ENCODE measurements around the gene TBX1. TPM values are rescaled to one million over a fixed set of nuclear protein-coding genes. Genes with fewer than 3 reads are reported as not detected.

Gene TBX1
- total RNA-seq, 1 donor from 2014 or later, result not detected

DNA sequence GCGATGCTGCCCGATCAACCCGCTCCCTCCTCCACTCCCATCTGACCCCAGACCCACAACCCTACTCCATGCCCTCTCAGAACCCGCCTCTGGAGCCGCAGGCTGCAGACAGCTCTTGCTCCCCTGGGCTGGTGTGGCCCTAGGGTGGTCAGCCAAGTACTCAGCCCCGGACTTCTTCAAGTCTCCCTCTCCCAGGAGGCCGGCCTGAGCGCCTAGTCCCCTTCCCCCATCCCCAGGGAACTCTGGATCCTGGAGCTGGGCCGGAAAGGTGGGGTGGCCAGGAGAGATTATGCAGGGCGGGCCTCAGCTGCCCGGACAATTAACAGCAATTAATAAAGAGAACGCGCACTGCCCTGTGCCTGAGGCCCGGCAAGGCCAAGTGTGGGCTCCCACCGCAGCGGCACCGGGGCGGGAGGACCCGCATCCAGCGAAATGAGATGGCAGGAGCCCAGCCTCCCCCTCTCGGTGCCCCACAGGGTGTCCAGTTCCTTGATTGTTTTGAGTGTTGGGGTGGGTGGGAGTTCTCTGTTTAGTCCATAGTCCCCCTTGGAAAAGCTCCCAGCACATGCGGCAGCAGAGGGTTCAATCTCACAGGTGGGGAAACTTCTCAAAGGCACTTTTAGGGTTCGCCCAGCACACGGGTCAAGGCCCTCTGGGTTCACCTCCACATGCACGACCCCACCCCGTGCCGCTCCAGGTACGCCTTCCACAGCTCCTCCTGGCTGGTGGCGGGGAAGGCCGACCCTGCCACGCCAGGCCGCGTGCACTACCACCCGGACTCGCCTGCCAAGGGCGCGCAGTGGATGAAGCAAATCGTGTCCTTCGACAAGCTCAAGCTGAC, 3.1 kb downstream of the TBX1 start:
- DNase-seq, result no peak
- H3K4me1 Mint-ChIP-seq, result peaks cover 28% of the 10 kb centered on the region
- intact Hi-C loops (cut with micrococcal nuclease), result no loop called here
- CTCF ChIA-PET, result no interaction called here
- H3K9me3 Mint-ChIP-seq, result no peaks in the 10 kb centered on the region
- H3K27ac Mint-ChIP-seq, result no peak overlapping the region
- H3K36me3 Mint-ChIP-seq (ENCODE audit: low read depth), result no peaks in the 10 kb centered on the region
- no peak overlapping the region for H3K4me3 Mint-ChIP-seq
- H3K27me3 Mint-ChIP-seq, result peaks cover 49% of the 10 kb centered on the region
- TF ChIP-seq, protein P1, sequence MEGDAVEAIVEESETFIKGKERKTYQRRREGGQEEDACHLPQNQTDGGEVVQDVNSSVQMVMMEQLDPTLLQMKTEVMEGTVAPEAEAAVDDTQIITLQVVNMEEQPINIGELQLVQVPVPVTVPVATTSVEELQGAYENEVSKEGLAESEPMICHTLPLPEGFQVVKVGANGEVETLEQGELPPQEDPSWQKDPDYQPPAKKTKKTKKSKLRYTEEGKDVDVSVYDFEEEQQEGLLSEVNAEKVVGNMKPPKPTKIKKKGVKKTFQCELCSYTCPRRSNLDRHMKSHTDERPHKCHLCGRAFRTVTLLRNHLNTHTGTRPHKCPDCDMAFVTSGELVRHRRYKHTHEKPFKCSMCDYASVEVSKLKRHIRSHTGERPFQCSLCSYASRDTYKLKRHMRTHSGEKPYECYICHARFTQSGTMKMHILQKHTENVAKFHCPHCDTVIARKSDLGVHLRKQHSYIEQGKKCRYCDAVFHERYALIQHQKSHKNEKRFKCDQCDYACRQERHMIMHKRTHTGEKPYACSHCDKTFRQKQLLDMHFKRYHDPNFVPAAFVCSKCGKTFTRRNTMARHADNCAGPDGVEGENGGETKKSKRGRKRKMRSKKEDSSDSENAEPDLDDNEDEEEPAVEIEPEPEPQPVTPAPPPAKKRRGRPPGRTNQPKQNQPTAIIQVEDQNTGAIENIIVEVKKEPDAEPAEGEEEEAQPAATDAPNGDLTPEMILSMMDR (IDR thresholded peaks at IDR 0.05), result no peak
- no peak for ATAC-seq (ENCODE audit: low read depth)
- POLR2A ChIA-PET, result no interaction called here

DNA sequence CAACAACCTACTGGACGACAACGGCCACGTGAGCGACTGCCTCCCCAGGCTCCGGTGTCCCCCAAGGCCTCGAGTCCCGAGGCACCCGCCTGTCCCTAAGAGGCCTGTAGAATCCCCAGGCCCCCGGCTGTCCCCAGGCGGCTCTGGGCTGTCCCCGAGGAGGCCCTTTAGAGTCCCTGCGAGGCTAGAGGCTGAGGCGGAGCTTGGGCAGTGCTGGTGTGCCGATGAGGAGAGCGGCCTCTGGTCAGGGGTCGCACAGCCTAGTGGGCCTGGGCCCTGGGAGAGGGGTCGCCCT, 3.7 kb downstream of the TBX1 start:
- TF ChIP-seq, protein P1 (IDR thresholded peaks at IDR 0.05), result no peak
- H3K4me1 Mint-ChIP-seq, result peaks cover 30% of the 10 kb centered on the region
- CTCF ChIA-PET, result interaction anchor here (0.9 kb wide), 1 partner anchor 146 kb away, joined by 4 read pairs; no protein-coding TSS in a partner anchor
- POLR2A ChIA-PET, result no interaction called here
- H3K27ac Mint-ChIP-seq, result no peak overlapping the region
- intact Hi-C loops (cut with micrococcal nuclease), result no loop called here
- no peak overlapping the region for H3K4me3 Mint-ChIP-seq
- DNase-seq (no peak), ATAC-seq (ENCODE audit: low read depth) (no peak)
- H3K9me3 Mint-ChIP-seq, result no peaks in the 10 kb centered on the region
- H3K27me3 Mint-ChIP-seq, result peaks cover 51% of the 10 kb centered on the region
- H3K36me3 Mint-ChIP-seq (ENCODE audit: low read depth), result no peaks in the 10 kb centered on the region

DNA sequence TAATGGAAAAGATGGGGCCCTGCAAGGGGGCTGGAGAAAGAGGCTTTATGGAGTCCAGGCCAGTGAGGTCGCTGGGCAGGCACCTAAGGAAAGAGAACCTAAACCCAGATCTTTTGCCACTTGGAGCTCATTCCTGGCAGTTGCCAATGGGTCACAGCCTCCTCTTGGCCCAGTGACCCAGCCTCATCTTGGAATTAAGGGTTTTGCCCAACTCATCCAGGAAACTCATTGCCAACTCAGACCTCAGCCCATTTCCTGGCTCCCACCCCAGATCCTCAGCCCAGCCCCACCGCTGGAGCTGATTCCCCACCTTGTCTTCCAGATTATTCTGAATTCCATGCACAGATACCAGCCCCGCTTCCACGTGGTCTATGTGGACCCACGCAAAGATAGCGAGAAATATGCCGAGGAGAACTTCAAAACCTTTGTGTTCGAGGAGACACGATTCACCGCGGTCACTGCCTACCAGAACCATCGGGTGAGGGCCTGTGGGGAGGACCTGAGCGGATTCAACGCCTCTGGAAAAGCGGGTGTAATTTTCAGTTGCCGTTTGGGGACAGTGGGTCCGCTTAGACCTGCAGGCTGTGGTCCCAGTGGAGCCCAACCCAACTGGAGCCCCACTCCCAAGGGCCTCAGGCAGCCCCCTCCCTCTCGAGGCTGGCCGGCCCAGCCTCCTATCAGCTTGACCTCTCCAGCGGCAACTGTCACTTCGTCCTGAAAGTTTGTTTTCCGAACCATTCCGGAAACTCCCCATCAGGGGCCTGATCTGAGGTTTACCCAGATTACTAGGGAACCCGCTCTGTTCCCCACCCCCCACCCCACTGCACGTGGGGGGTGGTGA, 4.3 kb downstream of the TBX1 start:
- Mint-ChIP-seq H3K36me3 (ENCODE audit: low read depth) (no peaks in the 10 kb centered on the region), H3K4me1 (peaks cover 25% of the 10 kb centered on the region), H3K27me3 (peaks cover 52% of the 10 kb centered on the region), H3K9me3 (no peaks in the 10 kb centered on the region), H3K4me3 (no peak overlapping the region), H3K27ac (no peak overlapping the region)
- DNase-seq (no peak), ATAC-seq (ENCODE audit: low read depth) (no peak)
- intact Hi-C loops (cut with micrococcal nuclease), result no loop called here
- TF ChIP-seq, protein P1 (IDR thresholded peaks at IDR 0.05), result no peak
- POLR2A ChIA-PET, result no interaction called here
- CTCF ChIA-PET, result interaction anchor here (0.9 kb wide), 1 partner anchor 145 kb away, joined by 4 read pairs; no protein-coding TSS in a partner anchor

DNA sequence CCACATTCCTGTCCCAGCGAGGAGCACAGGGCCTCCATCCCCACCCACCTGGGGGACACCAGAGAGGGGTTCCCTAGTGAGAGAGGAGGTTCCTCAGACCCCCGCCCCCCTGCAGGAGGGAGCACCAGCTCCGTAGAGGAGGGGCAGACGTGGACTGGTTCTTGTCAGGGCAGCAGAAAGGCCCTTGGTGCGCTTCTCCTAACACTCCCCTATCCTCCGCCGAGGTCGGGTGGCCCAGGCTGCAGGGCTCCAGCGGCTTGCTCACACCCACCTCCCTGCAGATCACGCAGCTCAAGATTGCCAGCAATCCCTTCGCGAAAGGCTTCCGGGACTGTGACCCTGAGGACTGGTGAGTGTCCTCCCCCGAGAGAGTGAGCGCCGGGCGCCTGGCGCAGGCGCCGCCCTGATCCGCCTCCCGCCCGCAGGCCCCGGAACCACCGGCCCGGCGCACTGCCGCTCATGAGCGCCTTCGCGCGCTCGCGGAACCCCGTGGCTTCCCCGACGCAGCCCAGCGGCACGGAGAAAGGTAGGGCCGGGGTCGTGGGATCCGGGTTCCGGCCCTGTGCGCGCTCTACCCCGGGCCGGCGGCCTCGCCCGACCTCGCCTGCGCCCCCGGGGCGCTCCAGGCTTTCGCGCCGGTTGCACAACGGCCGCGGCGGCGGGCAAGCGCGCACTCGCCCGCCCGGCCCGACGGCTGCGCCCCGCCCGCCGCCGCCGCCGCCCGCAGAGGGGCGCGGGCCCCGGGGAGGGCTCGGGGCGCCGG, 5.1 kb downstream of the TBX1 start:
- TF ChIP-seq, protein P1 (IDR thresholded peaks at IDR 0.05), result no peak

DNA sequence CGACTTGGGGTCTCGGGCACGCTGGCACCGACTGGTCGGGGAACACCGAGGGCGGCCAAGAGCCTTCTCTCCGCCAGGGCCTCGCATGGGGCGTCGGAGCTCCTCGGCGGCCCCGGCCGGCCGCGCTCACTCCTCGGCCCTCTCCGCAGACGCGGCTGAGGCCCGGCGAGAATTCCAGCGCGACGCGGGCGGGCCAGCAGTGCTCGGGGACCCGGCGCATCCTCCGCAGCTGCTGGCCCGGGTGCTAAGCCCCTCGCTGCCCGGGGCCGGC, 5.6 kb downstream of the TBX1 start:
- H3K9me3 Mint-ChIP-seq, result no peaks in the 10 kb centered on the region
- TF ChIP-seq, protein P1 (IDR thresholded peaks at IDR 0.05), result no peak

More for the DNA sequence above, 5.1 kb downstream of the TBX1 start:
- ATAC-seq (ENCODE audit: low read depth), result no peak
- H3K4me3 Mint-ChIP-seq, result no peak overlapping the region
- peaks cover 20% of the 10 kb centered on the region for H3K4me1 Mint-ChIP-seq
- ChIA-PET POLR2A (no interaction called here), CTCF (no interaction called here)
- no peaks in the 10 kb centered on the region for H3K9me3 Mint-ChIP-seq
- no peak for DNase-seq
- peaks cover 56% of the 10 kb centered on the region for H3K27me3 Mint-ChIP-seq
- no peaks in the 10 kb centered on the region for H3K36me3 Mint-ChIP-seq (ENCODE audit: low read depth)
- no peak overlapping the region for H3K27ac Mint-ChIP-seq
- intact Hi-C loops (cut with micrococcal nuclease), result no loop called here

More for the DNA sequence above, 5.6 kb downstream of the TBX1 start:
- POLR2A ChIA-PET, result no interaction called here
- Mint-ChIP-seq H3K36me3 (ENCODE audit: low read depth) (no peaks in the 10 kb centered on the region), H3K27ac (no peak overlapping the region), H3K27me3 (peaks cover 59% of the 10 kb centered on the region), H3K4me3 (no peak overlapping the region), H3K4me1 (peaks cover 20% of the 10 kb centered on the region)
- no peak for ATAC-seq (ENCODE audit: low read depth)
- CTCF ChIA-PET, result no interaction called here
- intact Hi-C loops (cut with micrococcal nuclease), result no loop called here
- DNase-seq, result no peak
